Activated gamma-delta T cell (primary cell): ENCODE measurements around the gene ANKHD1.
"Not testable (repeated sequence)": the region's sequence is repeated elsewhere in the genome, so short reads cannot be mapped to it uniquely, and the experiment has no call there.

Source experiments
- DNase-seq: peaks from one replicate; lab custom pipeline; 2025; lab: John Stamatoyannopoulos, UW

The ANKHD1 gene

GRCh38 chr5:140423609-140424008 lies 22.0 kb downstream of the ANKHD1 start:
- no peak for DNase-seq

GRCh38 chr5:140424135-140424534 lies 22.5 kb downstream of the ANKHD1 start:
- no peak for DNase-seq

- not testable (repeated sequence) for DNase-seq
Measured at GRCh38 chr5:140427726-140428125, 26.1 kb downstream of the ANKHD1 start.

GRCh38 chr5:140429724-140430123 lies 28.1 kb downstream of the ANKHD1 start:
- no peak for DNase-seq

GRCh38 chr5:140432212-140432611 lies 30.6 kb downstream of the ANKHD1 start:
- no peak for DNase-seq

GRCh38 chr5:140432916-140433315 lies 31.3 kb downstream of the ANKHD1 start:
- no peak for DNase-seq

GRCh38 chr5:140457368-140457767 lies 55.7 kb downstream of the ANKHD1 start:
- not testable (repeated sequence) for DNase-seq

GRCh38 chr5:140466981-140467742 lies 65.5 kb downstream of the ANKHD1 start:
- no peak for DNase-seq

GRCh38 chr5:140468188-140468587 lies 66.6 kb downstream of the ANKHD1 start:
- DNase-seq, result no peak

GRCh38 chr5:140469259-140469658 lies 67.6 kb downstream of the ANKHD1 start:
- DNase-seq, result no peak

GRCh38 chr5:140480310-140481014 lies 78.8 kb downstream of the ANKHD1 start:
- no peak for DNase-seq

GRCh38 chr5:140481758-140482157 lies 80.1 kb downstream of the ANKHD1 start:
- DNase-seq, result no peak

GRCh38 chr5:140483055-140483454 lies 81.4 kb downstream of the ANKHD1 start:
- DNase-seq, result no peak

GRCh38 chr5:140488141-140488540 lies 86.5 kb downstream of the ANKHD1 start:
- DNase-seq, result not testable (repeated sequence)

- no peak for DNase-seq
Measured at GRCh38 chr5:140488914-140489313, 87.3 kb downstream of the ANKHD1 start.

- no peak for DNase-seq
Measured at GRCh38 chr5:140497897-140498296, 96.3 kb downstream of the ANKHD1 start.

GRCh38 chr5:140498591-140498990 lies 97.0 kb downstream of the ANKHD1 start:
- DNase-seq, result no peak

GRCh38 chr5:140502834-140503233 lies 101.2 kb downstream of the ANKHD1 start:
- DNase-seq, result no peak

GRCh38 chr5:140509898-140510297 lies 108.3 kb downstream of the ANKHD1 start:
- no peak for DNase-seq

GRCh38 chr5:140513124-140513523 lies 111.5 kb downstream of the ANKHD1 start:
- DNase-seq, result no peak

- no peak for DNase-seq
Measured at GRCh38 chr5:140524003-140524402, 122.4 kb downstream of the ANKHD1 start.

- no peak for DNase-seq
Measured at GRCh38 chr5:140540227-140540626, 138.6 kb downstream of the ANKHD1 start.

GRCh38 chr5:140542972-140543371 lies 141.3 kb downstream of the ANKHD1 start:
- DNase-seq, result no peak
